ENCODE data around the gene TMEM273. TPM values are rescaled to one million over a fixed set of nuclear protein-coding genes. Genes with fewer than 3 reads are reported as not detected.

The TMEM273 gene
- total RNA-seq, 1 donor from 2014 or later = 27.9 TPM

- intact Hi-C loops (cut with DNase I) = loop anchor here (2.0 to 10.0 kb wide), 3 partner anchors 41 to 161 kb away; no protein-coding TSS in a partner anchor
- ATAC-seq (no peak), DNase-seq (ENCODE audit: missing footprints) (no peak)
These were observed 74.5 kb downstream of the TMEM273 start for GRCh38 chr10:49113741-49114141.

GRCh38 chr10:49112851-49113250, 75.3 kb downstream of the TMEM273 start:
- ATAC-seq (no peak), DNase-seq (ENCODE audit: missing footprints) (no peak)
- intact Hi-C loops (cut with DNase I) = loop anchor here (5.0 to 10.0 kb wide), 2 partner anchors 41 to 162 kb away; no protein-coding TSS in a partner anchor

- intact Hi-C loops (cut with DNase I) = loop anchor here (5.0 to 10.0 kb wide), 2 partner anchors 40 to 163 kb away; no protein-coding TSS in a partner anchor
- ATAC-seq (no peak), DNase-seq (ENCODE audit: missing footprints) (no peak)
These were observed 76.1 kb downstream of the TMEM273 start for GRCh38 chr10:49112098-49112497.

DNA sequence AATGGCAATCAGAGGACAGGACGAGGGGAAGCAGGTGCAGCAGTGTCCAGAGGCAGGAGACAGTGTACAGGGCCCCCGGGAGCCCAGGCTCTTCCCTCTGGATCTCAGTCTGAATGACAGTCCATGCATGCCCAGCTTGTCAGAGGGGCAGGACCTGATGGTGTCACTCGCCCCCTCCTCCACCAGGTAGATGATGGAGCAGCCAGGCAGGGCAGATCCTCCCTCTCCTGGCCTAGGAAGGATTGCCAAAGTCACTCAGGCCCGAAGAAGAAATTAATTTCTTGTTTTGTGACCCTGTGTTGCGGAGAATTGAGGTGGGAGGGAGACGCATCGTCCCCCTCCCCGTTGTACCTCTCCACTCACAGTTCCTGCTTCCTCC, 76.9 kb downstream of the TMEM273 start:
- intact Hi-C loops (cut with DNase I) = loop anchor here (2.0 to 10.0 kb wide), 3 partner anchors 39 to 163 kb away; no protein-coding TSS in a partner anchor
- DNase-seq (ENCODE audit: missing footprints) (no peak), ATAC-seq (no peak)

DNA sequence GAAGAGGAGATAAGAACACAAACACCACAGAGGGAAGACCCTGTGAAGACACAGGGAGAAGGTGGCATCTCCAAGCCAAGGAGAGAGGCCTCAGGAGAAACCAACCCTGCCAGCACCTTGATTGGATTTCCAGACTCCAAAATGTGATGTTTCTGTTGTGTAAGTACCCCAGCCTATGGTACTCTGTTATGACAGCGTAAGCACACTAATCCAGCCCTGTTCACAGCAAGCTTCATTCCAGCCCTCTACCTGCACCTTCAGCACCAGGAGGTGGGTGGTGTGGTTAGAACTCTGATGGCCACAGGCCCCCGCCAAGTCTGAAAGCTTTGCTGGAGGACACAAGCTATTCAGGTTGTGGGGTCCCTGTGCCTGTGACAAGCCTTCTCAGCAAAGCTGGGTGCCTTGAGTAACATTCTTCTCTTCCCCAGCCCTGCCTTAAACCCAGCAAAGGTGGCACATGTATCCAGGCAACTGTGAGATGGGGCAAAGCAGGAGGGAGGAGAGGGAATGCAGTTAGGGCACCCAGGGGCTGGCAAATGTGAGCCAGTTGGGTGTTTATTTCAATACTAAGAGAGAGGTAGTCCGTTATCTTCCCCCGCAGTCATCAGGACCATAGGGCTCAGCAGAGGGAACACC, 77.4 kb downstream of the TMEM273 start:
- DNase-seq (ENCODE audit: missing footprints) = no peak
- ATAC-seq = no peak
- intact Hi-C loops (cut with DNase I) = loop anchor here (2.0 to 10.0 kb wide), 3 partner anchors 39 to 164 kb away; no protein-coding TSS in a partner anchor

DNA sequence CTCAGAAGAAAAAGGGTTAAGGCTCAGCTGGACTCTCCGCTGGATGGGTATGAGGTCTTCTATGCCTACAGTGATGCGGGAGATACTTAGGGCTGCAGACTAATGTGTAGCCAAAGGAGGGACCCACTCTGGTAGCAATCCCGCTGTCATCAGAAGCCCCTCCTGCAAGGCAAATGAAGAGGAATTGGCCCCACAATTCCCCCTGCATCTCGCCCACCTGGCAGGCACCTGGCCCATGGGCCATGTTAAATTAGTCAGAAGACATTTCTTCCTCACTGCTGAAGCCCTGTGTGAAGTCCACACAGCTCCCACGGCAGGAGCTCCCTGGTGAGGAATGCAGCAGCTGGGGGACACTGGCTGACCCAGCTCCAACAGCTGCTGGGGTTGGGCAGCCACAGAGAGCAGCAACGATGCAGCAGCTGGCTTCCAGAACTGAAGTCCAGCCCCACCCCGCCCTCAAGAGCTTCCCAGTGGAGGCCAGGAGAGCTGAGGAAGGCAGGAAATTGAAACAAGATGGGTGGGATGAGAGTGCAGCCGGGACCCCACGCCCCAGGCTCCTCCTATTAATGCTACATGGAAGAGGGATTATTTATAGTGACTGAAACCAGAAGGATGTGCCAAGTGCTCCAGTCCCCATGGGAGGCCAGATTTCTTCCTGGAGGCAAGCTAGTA, 78.4 kb downstream of the TMEM273 start:
- intact Hi-C loops (cut with DNase I) = loop anchor here (2.0 to 10.0 kb wide), 3 partner anchors 38 to 165 kb away; no protein-coding TSS in a partner anchor

GRCh38 chr10:49108656-49109055, 79.5 kb downstream of the TMEM273 start:
- no peak for ATAC-seq
- intact Hi-C loops (cut with DNase I) = no loop called here
- DNase-seq (ENCODE audit: missing footprints) = no peak

More for the DNA sequence above, 78.4 kb downstream of the TMEM273 start:
- DNase-seq (ENCODE audit: missing footprints) (peak; percentile 85), ATAC-seq (peak; percentile 87)

- no peak for DNase-seq (ENCODE audit: missing footprints)
- intact Hi-C loops (cut with DNase I) = no loop called here
These were observed 80.3 kb downstream of the TMEM273 start for GRCh38 chr10:49107887-49108267.

DNA sequence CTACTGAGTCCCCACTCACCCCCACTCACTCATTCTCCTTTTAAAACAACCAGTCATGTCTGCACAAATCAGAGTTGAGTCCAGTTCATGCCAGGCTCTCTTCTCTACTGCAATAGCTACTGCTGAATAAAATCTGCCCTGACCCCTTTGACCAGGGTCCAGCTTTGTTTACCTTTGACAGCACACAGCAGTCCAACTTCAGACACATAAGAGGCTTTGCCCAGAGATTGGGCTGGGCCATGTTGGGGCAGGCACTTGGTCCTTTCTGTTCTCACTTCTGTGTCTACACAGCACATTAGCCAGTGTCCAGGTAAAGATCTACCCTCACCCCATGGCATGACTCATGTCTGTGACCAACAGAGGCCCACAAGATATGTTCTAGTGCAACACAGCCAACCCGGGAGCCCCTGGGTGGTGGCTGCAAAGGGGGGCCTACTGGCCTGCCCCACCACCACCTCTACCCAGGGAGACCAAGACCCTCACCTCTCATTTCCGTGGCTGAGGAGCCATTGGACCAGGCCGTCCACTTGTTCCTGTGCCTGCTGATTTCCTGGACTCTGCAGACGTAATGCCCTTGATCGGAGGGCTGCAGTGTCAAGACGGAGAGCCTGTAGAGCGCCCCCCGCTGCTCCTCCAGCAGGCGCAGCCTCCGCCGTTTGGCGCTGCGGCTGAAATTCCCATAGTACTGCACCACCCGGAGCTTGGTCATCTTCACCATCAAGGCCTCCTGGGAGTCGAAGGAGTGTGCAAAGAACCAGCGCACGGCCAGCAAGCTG, 80.9 kb downstream of the TMEM273 start:
- ATAC-seq (no peak), DNase-seq (ENCODE audit: missing footprints) (peak; percentile 52)

More at GRCh38 chr10:49107887-49108267, 80.3 kb downstream of the TMEM273 start:
- ATAC-seq = no peak

GRCh38 chr10:49106451-49106850, 81.7 kb downstream of the TMEM273 start:
- DNase-seq (ENCODE audit: missing footprints) = peak; percentile 73
- intact Hi-C loops (cut with DNase I) = no loop called here
- ATAC-seq = peak; percentile 20

More for the DNA sequence above, 80.9 kb downstream of the TMEM273 start:
- intact Hi-C loops (cut with DNase I) = no loop called here

- intact Hi-C loops (cut with DNase I) = no loop called here
- no peak for ATAC-seq
- DNase-seq (ENCODE audit: missing footprints) = no peak
These were observed 83.1 kb downstream of the TMEM273 start for GRCh38 chr10:49105076-49105475.

Other genes starting within 250 kb of the TMEM273 start
- not detected for gene LRRC18, start 248.6 kb downstream of the TMEM273 start, total RNA-seq
- 21.8 TPM for gene VSTM4, start 72.9 kb downstream of the TMEM273 start, total RNA-seq
- gene FAM170B, start 54.4 kb downstream of the TMEM273 start, total RNA-seq = not detected
- 108 TPM for gene C10orf71, start 110.8 kb upstream of the TMEM273 start, total RNA-seq
- gene DRGX, start 207.7 kb upstream of the TMEM273 start, total RNA-seq = not detected